Measurements from ENCODE around the gene ARHGEF18.

DNA sequence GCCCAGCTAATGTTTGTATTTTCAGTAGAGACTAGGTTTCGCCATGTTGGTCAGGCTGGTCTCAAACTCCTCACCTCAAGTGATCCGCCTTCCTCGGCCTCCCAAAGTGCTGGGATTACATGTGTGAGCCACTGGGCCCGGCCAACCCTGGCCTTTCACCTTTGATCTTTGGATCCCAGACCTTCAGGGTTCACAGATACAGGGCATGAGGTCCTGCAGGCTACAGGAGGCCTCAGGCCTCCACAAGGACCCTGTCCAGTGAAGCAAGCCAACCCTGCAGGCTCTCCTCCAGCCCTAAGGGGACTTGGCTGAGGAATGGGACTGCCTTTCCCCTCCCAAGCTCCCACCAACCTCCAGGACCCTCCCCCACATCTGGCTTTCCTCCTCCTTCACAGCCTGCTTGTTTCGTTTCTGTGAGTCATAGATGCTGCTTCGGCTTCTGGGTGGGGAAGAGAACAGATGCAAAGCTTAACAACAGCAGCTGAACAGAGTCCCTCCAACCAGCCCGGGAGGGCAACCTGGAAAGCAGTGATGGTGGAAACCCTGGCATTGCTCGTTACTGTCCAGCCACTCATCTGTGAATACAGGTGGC, 11.8 kb downstream of the ARHGEF18 start:
- TF ChIP-seq, protein P1, sequence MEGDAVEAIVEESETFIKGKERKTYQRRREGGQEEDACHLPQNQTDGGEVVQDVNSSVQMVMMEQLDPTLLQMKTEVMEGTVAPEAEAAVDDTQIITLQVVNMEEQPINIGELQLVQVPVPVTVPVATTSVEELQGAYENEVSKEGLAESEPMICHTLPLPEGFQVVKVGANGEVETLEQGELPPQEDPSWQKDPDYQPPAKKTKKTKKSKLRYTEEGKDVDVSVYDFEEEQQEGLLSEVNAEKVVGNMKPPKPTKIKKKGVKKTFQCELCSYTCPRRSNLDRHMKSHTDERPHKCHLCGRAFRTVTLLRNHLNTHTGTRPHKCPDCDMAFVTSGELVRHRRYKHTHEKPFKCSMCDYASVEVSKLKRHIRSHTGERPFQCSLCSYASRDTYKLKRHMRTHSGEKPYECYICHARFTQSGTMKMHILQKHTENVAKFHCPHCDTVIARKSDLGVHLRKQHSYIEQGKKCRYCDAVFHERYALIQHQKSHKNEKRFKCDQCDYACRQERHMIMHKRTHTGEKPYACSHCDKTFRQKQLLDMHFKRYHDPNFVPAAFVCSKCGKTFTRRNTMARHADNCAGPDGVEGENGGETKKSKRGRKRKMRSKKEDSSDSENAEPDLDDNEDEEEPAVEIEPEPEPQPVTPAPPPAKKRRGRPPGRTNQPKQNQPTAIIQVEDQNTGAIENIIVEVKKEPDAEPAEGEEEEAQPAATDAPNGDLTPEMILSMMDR (IDR thresholded peaks at IDR 0.05; ENCODE audit: insufficient read depth, low read depth, low read length) = no peak
- no peak for TF ChIP-seq EZH2 (IDR thresholded peaks at IDR 0.05; ENCODE audit: insufficient read depth, low read length)
